Liver (tissue), 9 donors: Measurements from ENCODE around the gene AGTRAP. TPM values are rescaled to one million over a fixed set of nuclear protein-coding genes. Genes with fewer than 3 reads are reported as not detected.

Source experiments
- DNase-seq: peaks from one replicate; pipeline ENCODE4 v3.0.0-alpha.2; 2017; ENCODE audit warnings: low spot score
- H3K27ac ChIP-seq, 2 donors: one replicate each; pipeline ENCODE4 v1.7.0; 2013; ENCODE audit warnings: inconsistent platforms in 2 of 2, low read length in 2 of 2, control low read depth in 1 of 2, low read depth in 1 of 2, mild to moderate bottlenecking in 1 of 2
- H3K27me3 ChIP-seq, 4 donors: one replicate each; pipeline versions ENCODE4 v1.6.1 to v1.7.0; 2013; ENCODE audit warnings: low read length in 3 of 4, inconsistent platforms in 1 of 4, mild to moderate bottlenecking in 1 of 4, moderate library complexity in 1 of 4; ENCODE audit not compliant: control insufficient read depth in 4 of 4, insufficient read depth in 4 of 4
- H3K36me3 ChIP-seq, 4 donors: one replicate each; pipeline versions ENCODE4 v1.6.1 to v1.7.0; 2013; ENCODE audit warnings: low read length in 3 of 4, mild to moderate bottlenecking in 3 of 4, low read depth in 1 of 4, moderate library complexity in 1 of 4; ENCODE audit not compliant: control insufficient read depth in 4 of 4, insufficient read depth in 3 of 4
- H3K4me1 ChIP-seq, 4 donors: one replicate each; pipeline versions ENCODE4 v1.6.1 to v1.7.0; 2013; ENCODE audit warnings: low read length in 3 of 4, mild to moderate bottlenecking in 3 of 4, moderate library complexity in 1 of 4; ENCODE audit not compliant: control insufficient read depth in 4 of 4, insufficient read depth in 4 of 4
- H3K4me3 ChIP-seq, 3 donors: one replicate each; pipeline versions ENCODE4 v1.6.1 to v1.7.0; 2013; ENCODE audit warnings: low read length in 3 of 3, control low read depth in 1 of 3, low read depth in 1 of 3, mild to moderate bottlenecking in 1 of 3
- H3K9ac ChIP-seq, 2 donors: one replicate each; pipeline ENCODE4 v1.7.0; 2013; ENCODE audit warnings: low read length in 2 of 2, mild to moderate bottlenecking in 2 of 2, moderate library complexity in 2 of 2, control low read depth in 1 of 2, low read depth in 1 of 2
- H3K9me3 ChIP-seq, 4 donors: one replicate each; pipeline versions ENCODE4 v1.6.1 to v1.7.0; 2013; ENCODE audit warnings: low read length in 3 of 4; ENCODE audit not compliant: control insufficient read depth in 4 of 4
- EGR1 ChIP-seq, 2 donors: IDR thresholded peaks; 2 replicates each; pipeline ENCODE4 v1.6.1; 2016 to 2018; ENCODE audit warnings: antibody characterized with exemption in 2 of 2, low read depth in 2 of 2
- FOXA1 ChIP-seq: IDR thresholded peaks from 2 replicates; pipeline ENCODE4 v1.6.1; 2016; ENCODE audit warnings: antibody characterized with exemption
- JUND ChIP-seq, 2 donors: IDR thresholded peaks; 2 replicates each; pipeline ENCODE4 v1.6.1; 2016; ENCODE audit warnings: antibody characterized with exemption in 2 of 2
- NR2F2 ChIP-seq: IDR thresholded peaks from 2 replicates; pipeline ENCODE4 v1.6.1; 2016; ENCODE audit warnings: antibody characterized with exemption
- RAD21 ChIP-seq, 2 donors: IDR thresholded peaks; 2 replicates each; pipeline ENCODE4 v1.6.1; 2016; ENCODE audit warnings: antibody characterized with exemption in 2 of 2, mild to moderate bottlenecking in 2 of 2
- RXRA ChIP-seq, 2 donors: IDR thresholded peaks; 2 replicates each; pipeline ENCODE4 v1.6.1; 2017 to 2018; ENCODE audit warnings: antibody characterized with exemption in 2 of 2, mild to moderate bottlenecking in 1 of 2
- SP1 ChIP-seq: IDR thresholded peaks from 2 replicates; pipeline ENCODE4 v1.6.1; 2018; ENCODE audit warnings: antibody characterized with exemption, mild to moderate bottlenecking
- TAF1 ChIP-seq: conservative IDR thresholded peaks from 2 replicates; pipeline ENCODE4 v1.6.1; 2016; ENCODE audit warnings: antibody characterized with exemption, mild to moderate bottlenecking
- YY1 ChIP-seq: IDR thresholded peaks from 2 replicates; pipeline ENCODE4 v1.6.1; 2016; ENCODE audit warnings: antibody characterized with exemption, mild to moderate bottlenecking
- WGBS: extraction: QIAGEN DNeasy Blood & Tissue Kit; methylation state at CpG from one replicate; pipeline ENCODE4 v1.1.7; 2013; 5-methylcytosine and 5-hydroxymethylcytosine counted together
- polyA plus RNA-seq, 2 donors: library from polyadenylated mRNA; stranded (reverse) in 1 of 2; unstranded in 1 of 2; fragments of 200-250 nt in 1 of 2; fragments of >200 nt in 1 of 2; fragmentation: Nextera tagmentation in 1 of 2; extraction: Ambion mirVana in 1 of 2; gene quantifications; one replicate each; pipeline versions ENCODE4 v1.2.1 to v1.2.3, GENCODE V29; 2013 to 2015
- total RNA-seq, 2 donors: library from RNA; depleted of rRNA; stranded (reverse); fragments of >200 nt; gene quantifications; one replicate each; pipeline ENCODE4 v1.2.3, GENCODE V29; 2014
- TF ChIP-seq, protein P1 (sequence below): fragments of 150-350 bp; IDR thresholded peaks from 2 replicates; pipeline ENCODE4 v1.5.1; 2017; ENCODE audit warnings: improper control_type of control experiment, low read depth, low read length; ENCODE audit not compliant: missing input control
- TF ChIP-seq, protein P2 (sequence below): IDR thresholded peaks from 2 replicates; pipeline ENCODE4 v1.6.1; 2016; ENCODE audit warnings: antibody characterized with exemption, mild to moderate bottlenecking
- TF ChIP-seq, protein P3 (sequence below): IDR thresholded peaks from 2 replicates; pipeline ENCODE4 v1.6.1; 2016; ENCODE audit warnings: antibody characterized with exemption
- TF ChIP-seq, protein P4 (sequence below): IDR thresholded peaks from 2 replicates; pipeline ENCODE4 v1.6.1; 2016; ENCODE audit warnings: antibody characterized with exemption
- donor health status: healthy.
- donor health status: healthy.
- donor health status: healthy.
- donor health status: healthy.
- donor health status: healthy.

The AGTRAP gene
- total and polyA plus RNA-seq, 4 donors, result 8.5 to 19.3 (median 17.5) TPM

DNA sequence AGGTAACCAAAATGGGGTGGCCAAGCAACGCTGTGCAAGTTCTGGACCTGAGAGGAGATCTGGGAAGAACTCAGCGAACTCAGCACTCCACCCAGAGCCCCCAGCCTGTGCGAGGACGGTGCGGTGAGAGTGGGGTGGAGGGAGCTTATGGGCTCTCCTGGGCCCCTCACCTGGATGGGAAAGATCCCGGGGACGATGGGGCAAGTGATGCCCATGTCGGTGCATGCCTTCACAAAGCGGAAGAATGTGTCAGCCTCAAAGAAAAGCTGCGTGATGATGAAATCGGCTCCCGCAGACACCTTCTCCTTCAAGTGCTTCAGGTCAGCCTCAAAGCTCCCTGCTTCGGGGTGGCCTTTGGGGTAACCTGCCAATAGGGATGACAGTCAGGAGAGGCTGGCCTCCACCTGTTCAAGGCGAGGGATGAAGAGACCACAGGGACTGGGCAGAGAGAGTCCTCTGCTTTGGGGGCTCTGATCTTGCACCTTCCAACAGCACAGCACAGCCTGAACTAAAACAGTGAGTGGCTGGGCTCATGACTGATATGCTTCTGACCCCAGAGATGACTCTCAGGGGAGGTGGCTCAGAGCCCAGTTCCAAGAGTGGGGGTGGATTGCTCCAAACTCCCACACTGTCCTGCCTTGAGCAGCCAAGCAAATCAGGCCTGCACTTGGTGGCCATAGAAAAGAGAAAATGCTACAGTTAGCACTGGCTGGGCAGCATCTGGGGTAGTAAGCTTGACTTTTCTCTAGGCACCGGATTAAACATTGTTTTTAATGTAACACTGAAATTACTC lies 60.3 kb downstream of the AGTRAP start:
- H3K9me3 ChIP-seq, result no peaks in the 10 kb centered on the region
- H3K36me3 ChIP-seq, result peaks cover 23 to 64% (median 44%) of the 10 kb centered on the region in 4 donors
- H3K9ac ChIP-seq, result no peak overlapping the region
- no peak overlapping the region for H3K4me3 ChIP-seq
- peak in 1 of 2 donors; percentile 10 for TF ChIP-seq RXRA (IDR thresholded peaks at IDR 0.05)
- TF ChIP-seq NR2F2, result peak; percentile 41
- TF ChIP-seq FOXA1, result no peak
- H3K27ac ChIP-seq, result no peak overlapping the region
- WGBS, result 96% methylated on average over 15 of the region's 15 CpGs
- peaks cover 0 to 11% (median 8%) of the 10 kb centered on the region in 4 donors for H3K4me1 ChIP-seq
- DNase-seq, result no peak
- H3K27me3 ChIP-seq, result no peaks in the 10 kb centered on the region

DNA sequence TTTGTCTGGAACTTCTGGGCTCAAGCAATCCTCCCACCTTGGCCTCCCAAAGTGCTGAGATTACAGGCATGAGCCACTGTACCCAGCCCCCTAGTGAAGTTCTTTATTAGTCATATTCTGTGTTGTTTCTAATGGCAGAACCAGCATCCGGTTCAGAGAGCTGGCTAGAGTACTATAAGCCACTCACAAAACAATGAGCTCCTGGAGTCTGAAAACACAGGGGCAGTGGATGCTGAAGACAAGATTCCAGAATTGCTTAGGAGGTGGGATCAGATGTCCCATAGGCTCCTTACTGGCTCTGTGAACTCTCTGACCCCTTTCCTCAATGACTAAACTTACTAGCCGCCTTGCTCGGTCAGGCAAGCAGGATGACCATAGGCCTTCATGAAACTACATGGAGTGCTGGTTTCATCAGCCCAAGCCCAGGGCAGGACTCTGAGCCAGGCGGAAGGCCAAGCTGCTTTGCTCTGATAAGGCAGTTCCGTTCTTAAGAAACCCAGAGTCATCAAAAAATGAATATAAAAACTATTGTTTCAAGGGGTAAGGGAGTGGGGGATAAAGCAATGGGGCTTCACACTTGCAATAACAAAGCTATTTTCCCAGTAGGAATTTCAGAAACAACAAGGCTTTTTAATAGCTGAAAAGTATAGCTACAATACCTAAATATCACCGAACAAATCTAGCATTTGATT lies 61.7 kb downstream of the AGTRAP start:
- Histone ChIP-seq H3K4me3 (no peak overlapping the region), H3K9me3 (no peaks in the 10 kb centered on the region), H3K27ac (peak overlapping the region; percentile 8 to 36), H3K4me1 (peaks cover 0 to 14% (median 10%) of the 10 kb centered on the region in 4 donors), H3K36me3 (peaks cover 21 to 54% (median 41%) of the 10 kb centered on the region in 4 donors), H3K9ac (no peak overlapping the region), H3K27me3 (no peaks in the 10 kb centered on the region)
- WGBS, result 86% methylated on average over 6 of the region's 6 CpGs
- no peak for TF ChIP-seq SP1
- TF ChIP-seq NR2F2, result peak; percentile 70
- peak; percentile 64 for DNase-seq

DNA sequence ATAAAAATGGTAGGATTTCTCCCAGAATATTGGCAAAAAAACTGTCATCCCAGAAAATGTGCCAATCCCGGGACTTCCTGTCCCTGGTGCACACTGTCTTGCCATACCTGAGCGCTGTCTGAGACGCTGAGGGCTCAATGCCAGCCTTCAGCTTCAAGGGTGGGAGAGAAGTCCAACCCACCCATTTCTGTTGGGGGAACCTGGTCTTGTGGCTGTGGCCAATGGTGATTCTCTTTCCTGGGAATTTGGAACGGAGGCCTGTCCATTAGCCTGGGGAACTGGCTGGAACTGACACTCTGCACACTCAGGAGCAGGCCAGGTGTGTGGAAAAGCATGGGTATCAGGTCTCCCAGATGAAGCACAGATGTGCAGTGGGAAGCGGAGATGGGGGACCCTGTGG lies 63.2 kb downstream of the AGTRAP start:
- Histone ChIP-seq H3K9me3 (no peaks in the 10 kb centered on the region), H3K27ac (no peak overlapping the region), H3K9ac (no peak overlapping the region), H3K27me3 (no peaks in the 10 kb centered on the region), H3K4me1 (peaks cover 7 to 27% (median 24%) of the 10 kb centered on the region in 4 donors), H3K4me3 (no peak overlapping the region), H3K36me3 (peaks cover 15 to 47% (median 36%) of the 10 kb centered on the region in 4 donors)
- WGBS, result 98% methylated on average over 5 of the region's 5 CpGs
- TF ChIP-seq, protein P1, sequence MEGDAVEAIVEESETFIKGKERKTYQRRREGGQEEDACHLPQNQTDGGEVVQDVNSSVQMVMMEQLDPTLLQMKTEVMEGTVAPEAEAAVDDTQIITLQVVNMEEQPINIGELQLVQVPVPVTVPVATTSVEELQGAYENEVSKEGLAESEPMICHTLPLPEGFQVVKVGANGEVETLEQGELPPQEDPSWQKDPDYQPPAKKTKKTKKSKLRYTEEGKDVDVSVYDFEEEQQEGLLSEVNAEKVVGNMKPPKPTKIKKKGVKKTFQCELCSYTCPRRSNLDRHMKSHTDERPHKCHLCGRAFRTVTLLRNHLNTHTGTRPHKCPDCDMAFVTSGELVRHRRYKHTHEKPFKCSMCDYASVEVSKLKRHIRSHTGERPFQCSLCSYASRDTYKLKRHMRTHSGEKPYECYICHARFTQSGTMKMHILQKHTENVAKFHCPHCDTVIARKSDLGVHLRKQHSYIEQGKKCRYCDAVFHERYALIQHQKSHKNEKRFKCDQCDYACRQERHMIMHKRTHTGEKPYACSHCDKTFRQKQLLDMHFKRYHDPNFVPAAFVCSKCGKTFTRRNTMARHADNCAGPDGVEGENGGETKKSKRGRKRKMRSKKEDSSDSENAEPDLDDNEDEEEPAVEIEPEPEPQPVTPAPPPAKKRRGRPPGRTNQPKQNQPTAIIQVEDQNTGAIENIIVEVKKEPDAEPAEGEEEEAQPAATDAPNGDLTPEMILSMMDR, result no peak
- TF ChIP-seq RXRA (IDR thresholded peaks at IDR 0.05), result no peak
- no peak for TF ChIP-seq FOXA1
- TF ChIP-seq, protein P2, sequence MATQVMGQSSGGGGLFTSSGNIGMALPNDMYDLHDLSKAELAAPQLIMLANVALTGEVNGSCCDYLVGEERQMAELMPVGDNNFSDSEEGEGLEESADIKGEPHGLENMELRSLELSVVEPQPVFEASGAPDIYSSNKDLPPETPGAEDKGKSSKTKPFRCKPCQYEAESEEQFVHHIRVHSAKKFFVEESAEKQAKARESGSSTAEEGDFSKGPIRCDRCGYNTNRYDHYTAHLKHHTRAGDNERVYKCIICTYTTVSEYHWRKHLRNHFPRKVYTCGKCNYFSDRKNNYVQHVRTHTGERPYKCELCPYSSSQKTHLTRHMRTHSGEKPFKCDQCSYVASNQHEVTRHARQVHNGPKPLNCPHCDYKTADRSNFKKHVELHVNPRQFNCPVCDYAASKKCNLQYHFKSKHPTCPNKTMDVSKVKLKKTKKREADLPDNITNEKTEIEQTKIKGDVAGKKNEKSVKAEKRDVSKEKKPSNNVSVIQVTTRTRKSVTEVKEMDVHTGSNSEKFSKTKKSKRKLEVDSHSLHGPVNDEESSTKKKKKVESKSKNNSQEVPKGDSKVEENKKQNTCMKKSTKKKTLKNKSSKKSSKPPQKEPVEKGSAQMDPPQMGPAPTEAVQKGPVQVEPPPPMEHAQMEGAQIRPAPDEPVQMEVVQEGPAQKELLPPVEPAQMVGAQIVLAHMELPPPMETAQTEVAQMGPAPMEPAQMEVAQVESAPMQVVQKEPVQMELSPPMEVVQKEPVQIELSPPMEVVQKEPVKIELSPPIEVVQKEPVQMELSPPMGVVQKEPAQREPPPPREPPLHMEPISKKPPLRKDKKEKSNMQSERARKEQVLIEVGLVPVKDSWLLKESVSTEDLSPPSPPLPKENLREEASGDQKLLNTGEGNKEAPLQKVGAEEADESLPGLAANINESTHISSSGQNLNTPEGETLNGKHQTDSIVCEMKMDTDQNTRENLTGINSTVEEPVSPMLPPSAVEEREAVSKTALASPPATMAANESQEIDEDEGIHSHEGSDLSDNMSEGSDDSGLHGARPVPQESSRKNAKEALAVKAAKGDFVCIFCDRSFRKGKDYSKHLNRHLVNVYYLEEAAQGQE, result no peak
- no peak for TF ChIP-seq NR2F2
- no peak for TF ChIP-seq YY1
- no peak for TF ChIP-seq RAD21 (IDR thresholded peaks at IDR 0.05)
- no peak for TF ChIP-seq TAF1
- TF ChIP-seq, protein P3, sequence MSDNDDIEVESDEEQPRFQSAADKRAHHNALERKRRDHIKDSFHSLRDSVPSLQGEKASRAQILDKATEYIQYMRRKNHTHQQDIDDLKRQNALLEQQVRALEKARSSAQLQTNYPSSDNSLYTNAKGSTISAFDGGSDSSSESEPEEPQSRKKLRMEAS, result no peak
- TF ChIP-seq JUND (IDR thresholded peaks at IDR 0.05), result no peak
- TF ChIP-seq, protein P4, sequence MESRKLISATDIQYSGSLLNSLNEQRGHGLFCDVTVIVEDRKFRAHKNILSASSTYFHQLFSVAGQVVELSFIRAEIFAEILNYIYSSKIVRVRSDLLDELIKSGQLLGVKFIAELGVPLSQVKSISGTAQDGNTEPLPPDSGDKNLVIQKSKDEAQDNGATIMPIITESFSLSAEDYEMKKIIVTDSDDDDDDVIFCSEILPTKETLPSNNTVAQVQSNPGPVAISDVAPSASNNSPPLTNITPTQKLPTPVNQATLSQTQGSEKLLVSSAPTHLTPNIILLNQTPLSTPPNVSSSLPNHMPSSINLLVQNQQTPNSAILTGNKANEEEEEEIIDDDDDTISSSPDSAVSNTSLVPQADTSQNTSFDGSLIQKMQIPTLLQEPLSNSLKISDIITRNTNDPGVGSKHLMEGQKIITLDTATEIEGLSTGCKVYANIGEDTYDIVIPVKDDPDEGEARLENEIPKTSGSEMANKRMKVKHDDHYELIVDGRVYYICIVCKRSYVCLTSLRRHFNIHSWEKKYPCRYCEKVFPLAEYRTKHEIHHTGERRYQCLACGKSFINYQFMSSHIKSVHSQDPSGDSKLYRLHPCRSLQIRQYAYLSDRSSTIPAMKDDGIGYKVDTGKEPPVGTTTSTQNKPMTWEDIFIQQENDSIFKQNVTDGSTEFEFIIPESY, result no peak
- no peak for TF ChIP-seq EGR1 (IDR thresholded peaks at IDR 0.05; ENCODE audit: low read depth in 2 of 2)
- no peak for DNase-seq
